ENCODE results near the gene MEGF11. TPM values are rescaled to one million over a fixed set of nuclear protein-coding genes. Genes with fewer than 3 reads are reported as not detected.

The MEGF11 gene
- total RNA-seq, 4 donors from 2014 or later: 0.87 to 7.3 (median 4.9) TPM

DNA sequence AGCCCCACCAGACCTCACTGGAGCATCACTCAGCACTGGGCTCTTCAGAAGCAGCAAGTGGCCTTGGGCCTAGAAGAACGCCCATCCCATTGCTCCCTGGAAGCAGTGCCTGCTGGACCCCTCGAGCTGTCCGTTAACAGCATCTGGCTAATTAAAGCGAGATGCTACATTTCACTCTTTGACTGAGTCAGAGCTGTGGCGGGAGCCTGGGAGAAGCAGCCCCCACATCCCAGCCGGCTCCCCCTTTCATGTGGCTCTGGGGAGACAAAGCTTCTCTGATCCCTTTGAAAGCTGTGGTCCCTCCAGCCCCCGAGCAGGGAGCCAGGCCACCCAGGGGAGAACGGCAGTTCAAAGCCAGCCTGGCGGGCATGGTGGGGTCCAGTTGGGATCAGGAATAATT is 103.7 kb downstream of the MEGF11 start:
- TF ChIP-seq POLR2A (IDR thresholded peaks at IDR 0.05): no peak
- TF ChIP-seq, protein P1, sequence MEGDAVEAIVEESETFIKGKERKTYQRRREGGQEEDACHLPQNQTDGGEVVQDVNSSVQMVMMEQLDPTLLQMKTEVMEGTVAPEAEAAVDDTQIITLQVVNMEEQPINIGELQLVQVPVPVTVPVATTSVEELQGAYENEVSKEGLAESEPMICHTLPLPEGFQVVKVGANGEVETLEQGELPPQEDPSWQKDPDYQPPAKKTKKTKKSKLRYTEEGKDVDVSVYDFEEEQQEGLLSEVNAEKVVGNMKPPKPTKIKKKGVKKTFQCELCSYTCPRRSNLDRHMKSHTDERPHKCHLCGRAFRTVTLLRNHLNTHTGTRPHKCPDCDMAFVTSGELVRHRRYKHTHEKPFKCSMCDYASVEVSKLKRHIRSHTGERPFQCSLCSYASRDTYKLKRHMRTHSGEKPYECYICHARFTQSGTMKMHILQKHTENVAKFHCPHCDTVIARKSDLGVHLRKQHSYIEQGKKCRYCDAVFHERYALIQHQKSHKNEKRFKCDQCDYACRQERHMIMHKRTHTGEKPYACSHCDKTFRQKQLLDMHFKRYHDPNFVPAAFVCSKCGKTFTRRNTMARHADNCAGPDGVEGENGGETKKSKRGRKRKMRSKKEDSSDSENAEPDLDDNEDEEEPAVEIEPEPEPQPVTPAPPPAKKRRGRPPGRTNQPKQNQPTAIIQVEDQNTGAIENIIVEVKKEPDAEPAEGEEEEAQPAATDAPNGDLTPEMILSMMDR (IDR thresholded peaks at IDR 0.05): no peak
- no peak for TF ChIP-seq EP300 (IDR thresholded peaks at IDR 0.05)
- Histone ChIP-seq H3K4me3 (no peak overlapping the region), H3K36me3 (no peaks in the 10 kb centered on the region), H3K4me1 (no peaks in the 10 kb centered on the region), H3K9me3 (no peaks in the 10 kb centered on the region), H3K27me3 (peaks cover 0 to 19% of the 10 kb centered on the region in 2 donors), H3K27ac (no peak overlapping the region)
- DNase-seq (ENCODE audit: low spot score in 2 of 2): no peak
- 41 to 49% methylated on average over 9 of the region's 9 CpGs for WGBS, 2 donors

GRCh38 chr15:66148187-66148586 is 105.4 kb downstream of the MEGF11 start:
- TF ChIP-seq POLR2A (IDR thresholded peaks at IDR 0.05) (no peak), EP300 (IDR thresholded peaks at IDR 0.05) (no peak)
- TF ChIP-seq, protein P1 (IDR thresholded peaks at IDR 0.05): no peak
- H3K27me3 ChIP-seq: peaks cover 0 to 19% of the 10 kb centered on the region in 2 donors
- no peaks in the 10 kb centered on the region for H3K9me3 ChIP-seq
- no peaks in the 10 kb centered on the region for H3K4me1 ChIP-seq
- 55 to 66% methylated on average over 2 of the region's 2 CpGs for WGBS, 2 donors
- no peak for DNase-seq (ENCODE audit: low spot score in 2 of 2)
- H3K4me3 ChIP-seq: no peak overlapping the region
- no peak overlapping the region for H3K27ac ChIP-seq
- no peaks in the 10 kb centered on the region for H3K36me3 ChIP-seq

GRCh38 chr15:66147440-66147839 is 106.1 kb downstream of the MEGF11 start:
- H3K36me3 ChIP-seq: no peaks in the 10 kb centered on the region
- 77 to 85% methylated on average over 3 of the region's 3 CpGs for WGBS, 2 donors
- peaks cover 0 to 19% of the 10 kb centered on the region in 2 donors for H3K27me3 ChIP-seq
- no peak overlapping the region for H3K4me3 ChIP-seq
- no peak for DNase-seq (ENCODE audit: low spot score in 2 of 2)
- H3K9me3 ChIP-seq: no peaks in the 10 kb centered on the region
- H3K4me1 ChIP-seq: no peaks in the 10 kb centered on the region
- H3K27ac ChIP-seq: no peak overlapping the region
- no peak for TF ChIP-seq POLR2A (IDR thresholded peaks at IDR 0.05)
- no peak for TF ChIP-seq EP300 (IDR thresholded peaks at IDR 0.05)
- TF ChIP-seq, protein P1 (IDR thresholded peaks at IDR 0.05): no peak

DNA sequence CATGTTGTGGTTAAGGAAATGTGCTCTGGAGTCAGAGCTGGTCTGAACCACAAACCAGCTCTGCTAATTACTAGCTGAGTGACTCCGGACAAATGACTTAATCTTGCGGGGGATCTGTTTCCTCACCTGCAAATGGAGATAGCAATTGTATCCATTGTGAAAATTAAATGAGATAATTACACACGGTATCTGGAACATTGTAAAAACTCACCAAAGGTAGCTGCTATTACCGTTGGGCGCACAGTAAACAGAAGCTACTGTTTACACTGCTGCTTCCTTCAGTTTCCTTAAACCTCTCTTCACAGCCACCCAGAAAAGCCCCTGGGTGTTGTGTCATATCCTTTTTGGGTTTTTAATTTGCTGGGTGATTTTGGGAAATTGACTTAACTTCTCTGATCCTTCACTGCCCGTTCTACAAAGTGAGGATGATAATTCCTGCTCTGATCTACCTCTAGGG is 107.8 kb downstream of the MEGF11 start:
- no peak for DNase-seq (ENCODE audit: low spot score in 2 of 2)
- H3K4me3 ChIP-seq: no peak overlapping the region
- H3K27me3 ChIP-seq: peaks cover 0 to 8% of the 10 kb centered on the region in 2 donors
- no peaks in the 10 kb centered on the region for H3K9me3 ChIP-seq
- H3K27ac ChIP-seq: no peak overlapping the region
- 46 to 50% methylated on average over 6 of the region's 6 CpGs for WGBS, 2 donors
- TF ChIP-seq EP300 (IDR thresholded peaks at IDR 0.05): no peak
- TF ChIP-seq, protein P1 (IDR thresholded peaks at IDR 0.05): no peak
- no peaks in the 10 kb centered on the region for H3K36me3 ChIP-seq
- no peaks in the 10 kb centered on the region for H3K4me1 ChIP-seq

- Histone ChIP-seq H3K4me3 (no peak overlapping the region), H3K9me3 (no peaks in the 10 kb centered on the region), H3K27me3 (peaks cover 0 to 8% of the 10 kb centered on the region in 2 donors), H3K27ac (no peak overlapping the region), H3K4me1 (no peaks in the 10 kb centered on the region), H3K36me3 (no peaks in the 10 kb centered on the region)
- DNase-seq (ENCODE audit: low spot score in 2 of 2): no peak
- WGBS, 2 donors: 65 to 71% methylated on average over 8 of the region's 8 CpGs
- TF ChIP-seq POLR2A (IDR thresholded peaks at IDR 0.05) (no peak), EP300 (IDR thresholded peaks at IDR 0.05) (no peak)
- TF ChIP-seq, protein P1 (IDR thresholded peaks at IDR 0.05): no peak
Observed at GRCh38 chr15:66144978-66145725, 108.4 kb downstream of the MEGF11 start.
